ENCODE results near the gene MCMBP. TPM values are rescaled to one million over a fixed set of nuclear protein-coding genes. Genes with fewer than 3 reads are reported as not detected.
"Not testable (repeated sequence)": the region's sequence is repeated elsewhere in the genome, so short reads cannot be mapped to it uniquely, and the experiment has no call there.

The MCMBP gene
- 67.1 TPM for polyA plus RNA-seq (2013, experiment 1 of 2)
- polyA plus RNA-seq (2013, experiment 2 of 2), result 66.4 TPM

- Histone ChIP-seq H3K9me3 (ENCODE audit: control insufficient read depth, low read length) (no peaks in the 10 kb centered on the region), H3K4me1 (ENCODE audit: control insufficient read depth, insufficient read depth, low read length, poor library complexity, severe bottlenecking) (peaks cover 5% of the 10 kb centered on the region), H3K27ac (ENCODE audit: low read depth, low read length, severe bottlenecking) (peak within 1 kb of the TSS; percentile 73), H3K36me3 (ENCODE audit: control insufficient read depth, insufficient read depth, low read length) (peaks cover 14% of the 10 kb centered on the region), H3K4me3 (ENCODE audit: extremely low read depth, insufficient read depth, low read length, poor library complexity, severe bottlenecking) (peak within 1 kb of the TSS; percentile 86)
- WGBS, 2 experiments (ENCODE audit: insufficient coverage in 2 of 2), result 0% methylated on average over 36 to 37 of the region's 42 CpGs
Measured at GRCh38 chr10:119872610-119872859, at the start of gene MCMBP. Gene MCMBP (minus strand): TSS chr10:119872843. CDS start chr10:119872584, 259 bp downstream.

DNA sequence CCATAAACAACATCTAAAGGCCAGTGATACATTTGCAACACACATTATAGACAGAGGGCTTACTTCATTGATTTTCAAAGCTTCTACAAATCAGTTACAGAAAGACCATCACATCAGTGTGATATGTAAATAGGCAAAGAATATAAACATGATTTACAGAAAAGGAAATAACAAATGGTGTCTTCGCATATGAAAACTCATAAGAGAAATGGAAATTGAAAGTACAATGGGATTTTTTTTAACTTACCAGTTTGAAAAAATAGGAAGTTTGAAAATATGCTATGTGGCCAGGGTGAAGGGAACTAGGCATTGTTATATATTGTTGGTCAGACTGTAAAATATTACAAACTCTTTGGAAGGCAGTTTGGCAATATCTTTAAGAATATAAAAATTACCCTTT is 47.2 kb upstream of the MCMBP start:
- no peak overlapping the region for H3K4me3 ChIP-seq (ENCODE audit: extremely low read depth, insufficient read depth, low read length, poor library complexity, severe bottlenecking)
- H3K4me1 ChIP-seq (ENCODE audit: control insufficient read depth, insufficient read depth, low read length, poor library complexity, severe bottlenecking), result no peaks in the 10 kb centered on the region
- 100% methylated on average over 1 of the region's 1 CpG for WGBS, 2 experiments (ENCODE audit: insufficient coverage in 2 of 2)
- peaks cover 88% of the 10 kb centered on the region for H3K36me3 ChIP-seq (ENCODE audit: control insufficient read depth, insufficient read depth, low read length)
- H3K9me3 ChIP-seq (ENCODE audit: control insufficient read depth, low read length), result no peaks in the 10 kb centered on the region
- H3K27ac ChIP-seq (ENCODE audit: low read depth, low read length, severe bottlenecking), result no peak overlapping the region

DNA sequence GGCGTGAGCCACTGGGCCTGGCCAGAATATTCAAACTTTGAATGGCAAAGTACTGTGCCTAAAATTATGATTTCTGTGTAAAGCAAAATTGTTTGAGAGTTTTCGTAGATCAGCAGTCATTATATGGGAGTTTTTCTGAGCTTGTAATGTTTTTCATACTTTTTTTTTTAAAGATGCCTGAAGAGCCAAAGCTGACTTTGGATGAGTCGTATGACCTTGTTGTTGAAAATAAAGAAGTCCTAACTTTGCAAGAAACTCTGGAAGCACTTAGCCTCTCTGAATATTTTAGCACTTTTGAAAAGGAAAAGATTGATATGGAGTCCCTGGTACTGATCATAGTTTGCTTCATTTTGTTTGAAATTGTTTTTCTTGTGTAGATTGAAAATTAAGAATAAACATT is 46.6 kb upstream of the MCMBP start:
- Histone ChIP-seq H3K4me1 (ENCODE audit: control insufficient read depth, insufficient read depth, low read length, poor library complexity, severe bottlenecking) (no peaks in the 10 kb centered on the region), H3K9me3 (ENCODE audit: control insufficient read depth, low read length) (no peaks in the 10 kb centered on the region), H3K27ac (ENCODE audit: low read depth, low read length, severe bottlenecking) (no peak overlapping the region), H3K4me3 (ENCODE audit: extremely low read depth, insufficient read depth, low read length, poor library complexity, severe bottlenecking) (no peak overlapping the region), H3K36me3 (ENCODE audit: control insufficient read depth, insufficient read depth, low read length) (peaks cover 88% of the 10 kb centered on the region)
- 97% methylated on average over 2 to 3 of the region's 3 CpGs for WGBS, 2 experiments (ENCODE audit: insufficient coverage in 2 of 2)

- Histone ChIP-seq H3K36me3 (ENCODE audit: control insufficient read depth, insufficient read depth, low read length) (peaks cover 89% of the 10 kb centered on the region), H3K9me3 (ENCODE audit: control insufficient read depth, low read length) (no peaks in the 10 kb centered on the region), H3K4me1 (ENCODE audit: control insufficient read depth, insufficient read depth, low read length, poor library complexity, severe bottlenecking) (no peaks in the 10 kb centered on the region), H3K27ac (ENCODE audit: low read depth, low read length, severe bottlenecking) (no peak overlapping the region), H3K4me3 (ENCODE audit: extremely low read depth, insufficient read depth, low read length, poor library complexity, severe bottlenecking) (no peak overlapping the region)
- WGBS, 2 experiments (ENCODE audit: insufficient coverage in 2 of 2), result no CpG with 5 or more reads among the region's 3 CpGs
Measured at GRCh38 chr10:119917777-119918176, 45.1 kb upstream of the MCMBP start.

DNA sequence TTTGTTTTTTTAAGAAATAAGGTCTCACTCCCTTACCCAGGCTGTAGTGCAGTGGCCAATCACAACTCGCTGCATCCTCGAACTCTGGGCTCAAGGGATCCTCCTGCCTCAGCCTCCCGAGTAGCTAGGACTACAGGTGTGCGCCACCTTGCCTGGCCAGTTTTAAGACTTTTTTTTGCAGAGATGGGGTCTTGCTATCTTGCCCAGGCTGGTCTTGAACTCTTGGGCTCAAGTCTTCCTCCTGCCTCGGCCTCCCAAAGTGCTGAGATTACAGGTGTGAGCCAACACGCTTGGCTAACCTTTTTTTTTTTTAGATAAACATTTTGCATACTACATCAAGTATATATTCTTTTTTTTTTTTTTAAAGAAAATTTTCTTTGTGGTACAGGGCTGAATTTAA is 38.0 kb upstream of the MCMBP start:
- no peaks in the 10 kb centered on the region for H3K9me3 ChIP-seq (ENCODE audit: control insufficient read depth, low read length)
- no peak overlapping the region for H3K27ac ChIP-seq (ENCODE audit: low read depth, low read length, severe bottlenecking)
- H3K36me3 ChIP-seq (ENCODE audit: control insufficient read depth, insufficient read depth, low read length), result peaks cover 89% of the 10 kb centered on the region
- H3K4me1 ChIP-seq (ENCODE audit: control insufficient read depth, insufficient read depth, low read length, poor library complexity, severe bottlenecking), result no peaks in the 10 kb centered on the region
- H3K4me3 ChIP-seq (ENCODE audit: extremely low read depth, insufficient read depth, low read length, poor library complexity, severe bottlenecking), result no peak overlapping the region
- 91 to 95% methylated on average over 5 of the region's 6 CpGs for WGBS, 2 experiments (ENCODE audit: insufficient coverage in 2 of 2)

- H3K9me3 ChIP-seq (ENCODE audit: control insufficient read depth, low read length), result no peaks in the 10 kb centered on the region
- no peak overlapping the region for H3K4me3 ChIP-seq (ENCODE audit: extremely low read depth, insufficient read depth, low read length, poor library complexity, severe bottlenecking)
- no peak overlapping the region for H3K27ac ChIP-seq (ENCODE audit: low read depth, low read length, severe bottlenecking)
- H3K36me3 ChIP-seq (ENCODE audit: control insufficient read depth, insufficient read depth, low read length), result peaks cover 93% of the 10 kb centered on the region
- no peaks in the 10 kb centered on the region for H3K4me1 ChIP-seq (ENCODE audit: control insufficient read depth, insufficient read depth, low read length, poor library complexity, severe bottlenecking)
Measured at GRCh38 chr10:119908166-119908565, 35.5 kb upstream of the MCMBP start.

DNA sequence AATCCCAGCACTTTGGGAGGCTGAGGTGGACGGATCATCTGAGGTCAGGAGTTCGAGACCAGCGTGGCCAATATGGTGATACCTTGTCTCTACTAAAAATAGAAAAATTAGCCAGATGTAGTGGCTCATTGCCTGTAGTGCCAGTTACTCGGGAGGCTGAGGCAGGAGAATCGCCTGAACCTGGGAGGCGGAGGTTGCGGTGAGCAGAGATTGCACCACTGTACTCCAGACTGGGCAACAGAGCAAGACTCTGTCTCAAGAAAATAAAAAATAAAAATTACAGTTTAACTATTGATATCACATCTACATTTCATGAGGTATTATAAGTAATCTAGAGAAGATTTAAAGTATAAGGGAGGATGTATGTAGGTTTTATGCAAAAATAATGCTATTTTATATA is 35.1 kb upstream of the MCMBP start:
- not testable (repeated sequence) for H3K27ac ChIP-seq (ENCODE audit: low read depth, low read length, severe bottlenecking); H3K4me3 ChIP-seq (ENCODE audit: extremely low read depth, insufficient read depth, low read length, poor library complexity, severe bottlenecking); H3K9me3 ChIP-seq (ENCODE audit: control insufficient read depth, low read length); H3K4me1 ChIP-seq (ENCODE audit: control insufficient read depth, insufficient read depth, low read length, poor library complexity, severe bottlenecking)
- peaks cover 93% of the 10 kb centered on the region for H3K36me3 ChIP-seq (ENCODE audit: control insufficient read depth, insufficient read depth, low read length)
- WGBS, 2 experiments (ENCODE audit: insufficient coverage in 2 of 2), result 92 to 98% methylated on average over 6 to 7 of the region's 7 CpGs

- H3K36me3 ChIP-seq (ENCODE audit: control insufficient read depth, insufficient read depth, low read length), result peaks cover 86% of the 10 kb centered on the region
Measured at GRCh38 chr10:119903946-119904666, 31.5 kb upstream of the MCMBP start.

GRCh38 chr10:119898577-119898976 is 25.9 kb upstream of the MCMBP start:
- Histone ChIP-seq H3K36me3 (ENCODE audit: control insufficient read depth, insufficient read depth, low read length) (peaks cover 67% of the 10 kb centered on the region), H3K9me3 (ENCODE audit: control insufficient read depth, low read length) (no peaks in the 10 kb centered on the region), H3K4me3 (ENCODE audit: extremely low read depth, insufficient read depth, low read length, poor library complexity, severe bottlenecking) (no peak overlapping the region), H3K4me1 (ENCODE audit: control insufficient read depth, insufficient read depth, low read length, poor library complexity, severe bottlenecking) (peaks cover 3% of the 10 kb centered on the region), H3K27ac (ENCODE audit: low read depth, low read length, severe bottlenecking) (no peak overlapping the region)
- 94% methylated on average over 4 of the region's 4 CpGs for WGBS, 2 experiments (ENCODE audit: insufficient coverage in 2 of 2)

More at GRCh38 chr10:119903946-119904666, 31.5 kb upstream of the MCMBP start:
- H3K4me3 ChIP-seq (ENCODE audit: extremely low read depth, insufficient read depth, low read length, poor library complexity, severe bottlenecking), result no peak overlapping the region
- no peak overlapping the region for H3K27ac ChIP-seq (ENCODE audit: low read depth, low read length, severe bottlenecking)
- no peaks in the 10 kb centered on the region for H3K9me3 ChIP-seq (ENCODE audit: control insufficient read depth, low read length)
- WGBS, 2 experiments (ENCODE audit: insufficient coverage in 2 of 2), result 90 to 94% methylated on average over 11 to 15 of the region's 16 CpGs
- no peaks in the 10 kb centered on the region for H3K4me1 ChIP-seq (ENCODE audit: control insufficient read depth, insufficient read depth, low read length, poor library complexity, severe bottlenecking)

DNA sequence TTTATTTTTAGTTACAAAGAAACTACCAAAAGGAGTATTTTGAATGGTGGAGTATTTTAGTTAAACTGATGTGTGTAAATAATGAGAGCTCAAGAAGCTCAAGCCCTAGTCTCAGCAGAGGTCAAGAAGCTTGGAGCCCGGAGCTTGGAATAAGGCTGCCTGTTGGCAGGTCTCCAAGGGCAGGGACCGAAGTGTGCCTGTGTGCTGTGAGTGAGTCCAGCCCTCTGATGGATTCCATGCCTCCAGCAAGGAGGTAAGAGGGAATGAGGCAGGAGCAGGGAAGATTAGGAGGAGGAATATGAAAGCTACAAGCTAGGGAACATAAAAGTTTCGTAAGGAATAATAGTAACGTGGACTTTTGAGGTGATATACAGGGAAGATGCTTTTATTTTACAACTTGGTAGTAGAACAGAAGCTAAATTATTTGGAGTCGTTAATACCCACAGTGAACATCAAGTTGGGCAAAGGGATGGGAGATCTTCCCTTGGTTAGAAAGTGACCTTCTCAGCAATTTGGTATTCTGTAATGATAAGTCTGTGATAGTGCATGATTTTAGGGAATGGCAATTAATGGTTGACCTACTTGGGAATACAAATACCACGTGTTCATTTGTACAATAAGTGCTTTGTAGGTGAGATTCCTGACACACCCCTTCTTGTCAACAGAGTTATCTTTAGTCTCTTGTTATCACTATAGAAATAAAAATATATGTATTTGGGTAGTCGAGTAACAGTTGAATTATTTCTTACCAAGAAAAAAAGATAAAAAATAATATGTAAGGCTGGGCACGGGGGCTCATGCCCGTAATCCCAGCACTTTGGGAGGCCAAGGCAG is 24.5 kb upstream of the MCMBP start:
- no peaks in the 10 kb centered on the region for H3K9me3 ChIP-seq (ENCODE audit: control insufficient read depth, low read length)
- no peak overlapping the region for H3K27ac ChIP-seq (ENCODE audit: low read depth, low read length, severe bottlenecking)
- H3K4me1 ChIP-seq (ENCODE audit: control insufficient read depth, insufficient read depth, low read length, poor library complexity, severe bottlenecking), result peaks cover 3% of the 10 kb centered on the region
- no peak overlapping the region for H3K4me3 ChIP-seq (ENCODE audit: extremely low read depth, insufficient read depth, low read length, poor library complexity, severe bottlenecking)
- H3K36me3 ChIP-seq (ENCODE audit: control insufficient read depth, insufficient read depth, low read length), result peaks cover 54% of the 10 kb centered on the region
- 96 to 100% methylated on average over 5 of the region's 9 CpGs for WGBS, 2 experiments (ENCODE audit: insufficient coverage in 2 of 2)

DNA sequence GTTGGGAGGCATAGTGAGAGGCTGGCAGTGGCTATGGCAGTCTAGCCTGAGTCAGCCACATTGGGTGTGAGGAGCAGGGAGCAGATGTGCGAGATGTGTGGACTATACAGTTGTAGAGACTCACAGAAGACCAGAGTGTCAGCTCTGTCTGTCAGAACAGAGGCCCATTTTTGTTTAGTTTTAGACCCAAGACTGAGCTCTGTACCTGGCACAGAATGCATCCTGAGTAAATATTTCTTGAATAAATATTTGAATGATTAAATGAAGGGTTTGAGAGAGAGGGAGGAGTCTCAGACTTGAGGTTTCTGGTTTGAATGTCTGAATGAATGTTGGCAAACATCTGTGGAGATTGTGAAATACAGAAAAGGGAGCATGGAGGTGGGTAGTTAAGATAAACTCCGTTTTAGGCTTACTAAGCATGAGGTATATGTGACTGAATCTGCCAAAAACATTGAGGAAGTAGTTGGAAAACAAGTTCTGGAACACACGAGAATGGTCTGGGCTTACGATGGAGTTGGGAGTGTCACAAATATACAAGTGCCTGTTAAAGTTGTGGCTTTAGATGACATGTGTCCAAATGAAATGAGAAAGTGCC is 23.5 kb upstream of the MCMBP start:
- H3K36me3 ChIP-seq (ENCODE audit: control insufficient read depth, insufficient read depth, low read length), result peaks cover 47% of the 10 kb centered on the region
- H3K9me3 ChIP-seq (ENCODE audit: control insufficient read depth, low read length), result no peaks in the 10 kb centered on the region
- WGBS, 2 experiments (ENCODE audit: insufficient coverage in 2 of 2), result 93 to 100% methylated on average over 4 of the region's 4 CpGs
- H3K27ac ChIP-seq (ENCODE audit: low read depth, low read length, severe bottlenecking), result no peak overlapping the region
- H3K4me3 ChIP-seq (ENCODE audit: extremely low read depth, insufficient read depth, low read length, poor library complexity, severe bottlenecking), result no peak overlapping the region
- H3K4me1 ChIP-seq (ENCODE audit: control insufficient read depth, insufficient read depth, low read length, poor library complexity, severe bottlenecking), result peaks cover 3% of the 10 kb centered on the region
